ENCODE results near the gene WWOX. TPM values are rescaled to one million over a fixed set of nuclear protein-coding genes. Genes with fewer than 3 reads are reported as not detected.
A peak's percentile ranks its signal among the peaks of the same experiment; 100 is the strongest.

WWOX gene
- total RNA-seq, 2 donors from 2014 or later: 33.8 to 82.5 TPM

DNA sequence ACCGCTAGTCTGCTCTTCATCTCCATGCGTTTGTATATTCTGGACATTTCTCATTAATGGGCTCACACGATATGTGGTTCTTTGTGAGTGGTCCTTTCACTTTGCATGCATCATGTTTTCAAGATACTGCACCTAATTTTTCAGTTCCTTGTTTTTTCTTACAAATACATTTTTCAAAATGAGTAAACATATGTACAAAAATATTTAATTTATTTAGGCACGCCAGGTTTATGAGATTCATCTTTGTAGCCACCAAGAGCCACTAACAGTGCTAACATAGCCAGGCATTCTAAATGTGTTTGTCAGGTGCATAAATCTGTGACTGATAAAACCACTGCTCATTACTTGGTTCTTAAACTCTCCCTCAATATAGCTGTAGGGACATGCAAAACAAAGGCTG, 375.3 kb downstream of the WWOX start:
- H3K27ac ChIP-seq: no peak overlapping the region
- ATAC-seq (ENCODE audit: insufficient number of reproducible peaks, low FRiP score, low read depth) (no peak), DNase-seq (ENCODE audit: low spot score) (no peak)
- H3K27me3 ChIP-seq (replicated peaks; ENCODE audit: insufficient read depth): no peaks in the 10 kb centered on the region
- TF ChIP-seq, protein P1, sequence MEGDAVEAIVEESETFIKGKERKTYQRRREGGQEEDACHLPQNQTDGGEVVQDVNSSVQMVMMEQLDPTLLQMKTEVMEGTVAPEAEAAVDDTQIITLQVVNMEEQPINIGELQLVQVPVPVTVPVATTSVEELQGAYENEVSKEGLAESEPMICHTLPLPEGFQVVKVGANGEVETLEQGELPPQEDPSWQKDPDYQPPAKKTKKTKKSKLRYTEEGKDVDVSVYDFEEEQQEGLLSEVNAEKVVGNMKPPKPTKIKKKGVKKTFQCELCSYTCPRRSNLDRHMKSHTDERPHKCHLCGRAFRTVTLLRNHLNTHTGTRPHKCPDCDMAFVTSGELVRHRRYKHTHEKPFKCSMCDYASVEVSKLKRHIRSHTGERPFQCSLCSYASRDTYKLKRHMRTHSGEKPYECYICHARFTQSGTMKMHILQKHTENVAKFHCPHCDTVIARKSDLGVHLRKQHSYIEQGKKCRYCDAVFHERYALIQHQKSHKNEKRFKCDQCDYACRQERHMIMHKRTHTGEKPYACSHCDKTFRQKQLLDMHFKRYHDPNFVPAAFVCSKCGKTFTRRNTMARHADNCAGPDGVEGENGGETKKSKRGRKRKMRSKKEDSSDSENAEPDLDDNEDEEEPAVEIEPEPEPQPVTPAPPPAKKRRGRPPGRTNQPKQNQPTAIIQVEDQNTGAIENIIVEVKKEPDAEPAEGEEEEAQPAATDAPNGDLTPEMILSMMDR (IDR thresholded peaks at IDR 0.05): no peak
- H3K36me3 ChIP-seq: no peaks in the 10 kb centered on the region
- H3K4me3 ChIP-seq: no peak overlapping the region
- H3K9me3 ChIP-seq: no peaks in the 10 kb centered on the region
- no peaks in the 10 kb centered on the region for H3K4me1 ChIP-seq (ENCODE audit: control insufficient read depth in 1 of 2, low read depth in 2 of 2)

DNA sequence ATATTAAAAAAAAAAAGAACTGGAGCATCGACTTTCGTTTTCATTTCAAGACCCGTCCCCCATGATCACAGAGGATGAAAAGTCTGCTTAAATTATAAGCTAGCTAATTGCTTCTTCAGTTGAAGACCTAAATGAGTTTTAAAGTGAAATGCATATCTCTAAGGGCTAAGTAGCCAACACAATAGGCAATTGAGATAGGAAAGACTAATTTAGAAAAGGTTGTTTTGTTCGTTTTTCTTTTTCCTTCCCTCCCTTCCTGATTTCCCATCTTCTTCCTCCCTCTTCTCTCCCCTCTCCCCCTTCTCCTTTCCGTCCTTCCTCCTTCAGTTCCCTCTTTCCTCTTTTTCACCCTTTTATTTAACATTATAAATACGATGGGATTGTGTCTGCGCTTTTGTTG, 377.2 kb downstream of the WWOX start:
- TF ChIP-seq, protein P1 (IDR thresholded peaks at IDR 0.05): no peak
- H3K9me3 ChIP-seq: no peaks in the 10 kb centered on the region
- ATAC-seq (ENCODE audit: insufficient number of reproducible peaks, low FRiP score, low read depth): no peak

DNA sequence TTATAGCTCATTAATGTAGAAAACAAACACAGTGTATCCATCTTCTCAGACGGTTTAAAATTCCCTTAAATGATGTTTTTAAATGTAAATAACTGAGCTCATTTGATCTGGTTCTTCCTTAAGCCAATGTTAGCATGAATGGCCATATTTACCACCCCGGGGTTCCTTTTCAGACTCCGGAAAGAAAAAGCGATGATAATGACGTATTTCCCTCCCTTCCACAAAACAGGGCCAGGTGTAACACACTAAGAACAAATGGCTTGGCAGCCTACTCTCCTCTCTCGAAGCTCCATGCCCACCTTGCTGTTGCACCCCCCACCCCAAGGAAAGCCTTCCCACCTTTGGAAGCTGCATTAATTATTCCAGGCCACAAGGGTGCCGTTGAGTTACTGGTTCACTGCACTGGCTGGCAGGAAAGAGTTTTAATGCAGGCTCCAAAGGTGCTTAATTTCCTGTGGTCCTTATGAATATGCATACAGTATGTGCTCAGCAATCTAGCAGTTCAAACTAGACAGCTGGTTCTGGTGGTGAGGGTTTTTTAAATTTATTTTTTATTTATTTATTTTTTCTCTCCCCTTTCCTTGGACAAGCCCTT, 378.9 kb downstream of the WWOX start:
- ATAC-seq (ENCODE audit: insufficient number of reproducible peaks, low FRiP score, low read depth) (no peak), DNase-seq (ENCODE audit: low spot score) (no peak)
- Histone ChIP-seq H3K36me3 (no peaks in the 10 kb centered on the region), H3K27ac (no peak overlapping the region), H3K9me3 (no peaks in the 10 kb centered on the region), H3K27me3 (replicated peaks; ENCODE audit: insufficient read depth) (no peaks in the 10 kb centered on the region), H3K4me1 (ENCODE audit: control insufficient read depth in 1 of 2, low read depth in 2 of 2) (no peaks in the 10 kb centered on the region), H3K4me3 (no peak overlapping the region)
- TF ChIP-seq, protein P1 (IDR thresholded peaks at IDR 0.05): peak; percentile 38

More for the DNA sequence above, 377.2 kb downstream of the WWOX start:
- H3K36me3 ChIP-seq: no peaks in the 10 kb centered on the region
- H3K27me3 ChIP-seq (replicated peaks; ENCODE audit: insufficient read depth): no peaks in the 10 kb centered on the region
- H3K4me3 ChIP-seq: no peak overlapping the region
- H3K27ac ChIP-seq: no peak overlapping the region
- no peak for DNase-seq (ENCODE audit: low spot score)
- H3K4me1 ChIP-seq (ENCODE audit: control insufficient read depth in 1 of 2, low read depth in 2 of 2): no peaks in the 10 kb centered on the region

DNA sequence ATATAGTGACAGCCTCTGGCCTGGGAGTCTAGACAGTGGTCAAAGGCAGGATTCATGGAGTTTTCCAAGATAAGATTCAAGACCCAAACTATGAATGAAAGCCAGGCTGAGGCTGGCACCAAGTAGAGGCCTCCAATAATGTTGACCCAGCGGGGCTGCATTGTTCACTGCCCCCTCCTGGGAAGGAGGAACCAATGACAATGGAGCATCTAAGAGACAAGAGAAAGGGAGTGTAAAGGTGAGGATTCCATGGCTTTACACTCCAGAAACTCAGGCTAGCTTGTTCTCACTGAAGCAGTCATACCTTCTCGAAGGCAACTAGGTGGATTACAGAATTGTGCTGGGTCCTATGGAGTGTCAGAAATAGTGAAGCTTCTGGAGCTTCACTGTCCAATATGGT, 380.3 kb downstream of the WWOX start:
- ATAC-seq (ENCODE audit: insufficient number of reproducible peaks, low FRiP score, low read depth) (no peak), DNase-seq (ENCODE audit: low spot score) (no peak)
- Histone ChIP-seq H3K36me3 (no peaks in the 10 kb centered on the region), H3K4me3 (no peak overlapping the region), H3K27me3 (replicated peaks; ENCODE audit: insufficient read depth) (no peaks in the 10 kb centered on the region), H3K27ac (no peak overlapping the region), H3K4me1 (ENCODE audit: control insufficient read depth in 1 of 2, low read depth in 2 of 2) (no peaks in the 10 kb centered on the region), H3K9me3 (no peaks in the 10 kb centered on the region)
- TF ChIP-seq, protein P1 (IDR thresholded peaks at IDR 0.05): no peak

DNA sequence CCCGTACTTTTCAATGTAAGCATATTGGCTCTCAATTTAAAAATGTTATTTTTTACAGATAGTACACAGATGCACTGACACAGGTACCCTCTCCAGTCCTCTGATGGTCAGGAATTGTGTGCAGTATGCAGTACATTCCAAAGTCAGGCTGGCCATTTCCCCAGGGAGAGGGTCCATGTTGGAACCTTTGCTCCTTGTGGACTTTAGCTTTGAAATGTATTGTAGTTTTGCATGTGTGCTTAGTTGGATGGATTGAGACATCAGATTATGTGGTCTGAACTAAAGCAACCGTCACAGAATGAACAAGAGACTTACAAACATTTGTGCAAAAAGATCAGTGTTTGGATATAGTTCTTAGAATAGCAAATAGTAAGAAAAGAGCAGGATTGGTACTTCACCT, 381.1 kb downstream of the WWOX start:
- TF ChIP-seq, protein P1 (IDR thresholded peaks at IDR 0.05): no peak
- Histone ChIP-seq H3K9me3 (no peaks in the 10 kb centered on the region), H3K4me3 (no peak overlapping the region), H3K27ac (no peak overlapping the region), H3K4me1 (ENCODE audit: control insufficient read depth in 1 of 2, low read depth in 2 of 2) (no peaks in the 10 kb centered on the region), H3K27me3 (replicated peaks; ENCODE audit: insufficient read depth) (no peaks in the 10 kb centered on the region), H3K36me3 (no peaks in the 10 kb centered on the region)
- ATAC-seq (ENCODE audit: insufficient number of reproducible peaks, low FRiP score, low read depth) (no peak), DNase-seq (ENCODE audit: low spot score) (no peak)
